HG02678 (cell line): ENCODE measurements around the gene INVS.

ENCODE experiments used
- ATAC-seq: cut with Tn5 transposase; IDR thresholded peaks from one replicate; pipeline ENCODE4 v1.9.1; 2021; ENCODE audit warnings: mild to moderate bottlenecking, moderate library complexity; ENCODE audit not compliant: unreplicated experiment

INVS gene

GRCh38 chr9:100268271-100268670 is 169.2 kb downstream of the INVS start:
- no peak for ATAC-seq

GRCh38 chr9:100269656-100270055 is 170.6 kb downstream of the INVS start:
- no peak for ATAC-seq

GRCh38 chr9:100277166-100277979 is 178.3 kb downstream of the INVS start:
- no peak for ATAC-seq

GRCh38 chr9:100281066-100281465 is 182.0 kb downstream of the INVS start:
- no peak for ATAC-seq

- ATAC-seq: no peak
These were observed 182.8 kb downstream of the INVS start for GRCh38 chr9:100281676-100282387.

- no peak for ATAC-seq
These were observed 183.3 kb downstream of the INVS start for GRCh38 chr9:100282388-100282719.

- ATAC-seq: no peak
These were observed 185.2 kb downstream of the INVS start for GRCh38 chr9:100284247-100284646.

GRCh38 chr9:100285080-100285479 is 186.0 kb downstream of the INVS start:
- ATAC-seq: no peak

GRCh38 chr9:100285601-100286000 is 186.6 kb downstream of the INVS start:
- no peak for ATAC-seq

- no peak for ATAC-seq
These were observed 187.2 kb downstream of the INVS start for GRCh38 chr9:100286257-100286656.

- ATAC-seq: no peak
These were observed 188.1 kb downstream of the INVS start for GRCh38 chr9:100287186-100287585.

- no peak for ATAC-seq
These were observed 191.7 kb downstream of the INVS start for GRCh38 chr9:100290714-100291113.

- ATAC-seq: no peak
These were observed 193.4 kb downstream of the INVS start for GRCh38 chr9:100292414-100292813.

GRCh38 chr9:100294341-100294740 is 195.3 kb downstream of the INVS start:
- no peak for ATAC-seq

- ATAC-seq: no peak
These were observed 195.8 kb downstream of the INVS start for GRCh38 chr9:100294806-100295205.

- ATAC-seq: no peak
These were observed 196.2 kb downstream of the INVS start for GRCh38 chr9:100295240-100295639.

- ATAC-seq: no peak
These were observed 197.4 kb downstream of the INVS start for GRCh38 chr9:100296407-100296806.

- no peak for ATAC-seq
These were observed 199.3 kb downstream of the INVS start for GRCh38 chr9:100298378-100298777.

GRCh38 chr9:100303747-100304146 is 204.7 kb downstream of the INVS start:
- no peak for ATAC-seq

GRCh38 chr9:100306283-100306682 is 207.2 kb downstream of the INVS start:
- no peak for ATAC-seq

- no peak for ATAC-seq
These were observed 208.0 kb downstream of the INVS start for GRCh38 chr9:100307080-100307479.

GRCh38 chr9:100308965-100309564 is 210.0 kb downstream of the INVS start:
- ATAC-seq: no peak
